HepG2 (cell line): ENCODE results near the gene EEPD1.

Experiments used
- ATF1 ChIP-seq: IDR thresholded peaks from 2 replicates; pipeline ENCODE4 v1.6.1; 2016; ENCODE audit warnings: mild to moderate bottlenecking, control low read depth
- CCDC6 ChIP-seq: sonication (generic); formaldehyde crosslinking; IDR thresholded peaks from 2 replicates; pipeline ENCODE4 v1.8.1; 2022; ENCODE audit warnings: mild to moderate bottlenecking, missing genetic modification reagents, moderate library complexity
- CEBPB ChIP-seq: IDR thresholded peaks from 2 replicates; pipeline ENCODE4 v1.6.1; 2011; ENCODE audit warnings: low read depth, low read length, improper control_type of control experiment, borderline replicate concordance
- NFATC3 ChIP-seq: sonication (generic); formaldehyde crosslinking; IDR thresholded peaks from 2 replicates; pipeline ENCODE4 v1.5.1; 2020; ENCODE audit warnings: mild to moderate bottlenecking, missing genetic modification reagents
- POLR2AphosphoS5 ChIP-seq: IDR thresholded peaks from 2 replicates; pipeline ENCODE4 v1.6.1; 2012; ENCODE audit warnings: low read depth, low read length
- RAD51 ChIP-seq: fragments of 450-650 bp; IDR thresholded peaks from 2 replicates; pipeline ENCODE4 v1.6.1; 2016; ENCODE audit warnings: borderline replicate concordance
- STAT6 ChIP-seq: sonication (generic); formaldehyde crosslinking; IDR thresholded peaks from 2 replicates; pipeline ENCODE4 v1.4.0; 2020; ENCODE audit warnings: missing genetic modification reagents, mild to moderate bottlenecking, borderline replicate concordance
- TCF7L2 ChIP-seq: IDR thresholded peaks from 2 replicates; pipeline ENCODE4 v1.6.1; 2011; ENCODE audit warnings: mild to moderate bottlenecking, low read depth, low read length, moderate library complexity
- THAP7 ChIP-seq: sonication (generic); formaldehyde crosslinking; IDR thresholded peaks from 2 replicates; pipeline ENCODE4 v1.8.1; 2023; ENCODE audit warnings: mild to moderate bottlenecking, missing genetic modification reagents
- ZNF432 ChIP-seq: sonication (generic); formaldehyde crosslinking; IDR thresholded peaks from 2 replicates; pipeline ENCODE4 v1.5.0; 2020; ENCODE audit warnings: missing genetic modification reagents, mild to moderate bottlenecking, borderline replicate concordance
- ZNF530 ChIP-seq: sonication (generic); formaldehyde crosslinking; IDR thresholded peaks from 2 replicates; pipeline ENCODE4 v1.5.0; 2020; ENCODE audit warnings: low read depth, mild to moderate bottlenecking, missing genetic modification reagents
- ZNF7 ChIP-seq: IDR thresholded peaks from 2 replicates; pipeline ENCODE4 v1.6.1; 2016; ENCODE audit warnings: missing biosample characterization, missing genetic modification reagents

GRCh38 chr7:36301914-36302771, 149.1 kb downstream of the EEPD1 start:
- TF ChIP-seq CCDC6 (CRISPR knock-in tag) (no peak), RAD51 (no peak), CEBPB (no peak), THAP7 (CRISPR knock-in tag) (no peak), ZNF530 (CRISPR knock-in tag) (no peak), ZNF432 (CRISPR knock-in tag) (no peak), POLR2AphosphoS5 (no peak), ATF1 (CRISPR knock-in tag) (no peak), ZNF7 (no peak), STAT6 (CRISPR knock-in tag) (no peak), NFATC3 (CRISPR knock-in tag) (no peak), TCF7L2 (no peak)
